IPS-15b (cell line): ENCODE data around the gene CHST11.

Experiments
- H3K27me3 ChIP-seq: one replicate; pipeline ENCODE4 v1.6.1; 2013; ENCODE audit warnings: low read length; ENCODE audit not compliant: control insufficient read depth, insufficient read depth
- H3K36me3 ChIP-seq: one replicate; pipeline ENCODE4 v1.6.1; 2013; ENCODE audit warnings: low read length; ENCODE audit not compliant: control insufficient read depth, insufficient read depth
- H3K4me1 ChIP-seq: one replicate; pipeline ENCODE4 v1.6.1; 2013; ENCODE audit warnings: mild to moderate bottlenecking, low read length; ENCODE audit not compliant: control insufficient read depth, insufficient read depth
- H3K4me3 ChIP-seq: one replicate; pipeline ENCODE4 v1.5.1; 2013; ENCODE audit warnings: low read depth, low read length
- H3K9ac ChIP-seq: one replicate; pipeline ENCODE4 v1.6.1; 2013; ENCODE audit warnings: low read depth, mild to moderate bottlenecking, low read length
- H3K9me3 ChIP-seq: one replicate; pipeline ENCODE4 v1.6.1; 2013; ENCODE audit warnings: mild to moderate bottlenecking, low read length; ENCODE audit not compliant: control insufficient read depth, insufficient read depth

The CHST11 gene

DNA sequence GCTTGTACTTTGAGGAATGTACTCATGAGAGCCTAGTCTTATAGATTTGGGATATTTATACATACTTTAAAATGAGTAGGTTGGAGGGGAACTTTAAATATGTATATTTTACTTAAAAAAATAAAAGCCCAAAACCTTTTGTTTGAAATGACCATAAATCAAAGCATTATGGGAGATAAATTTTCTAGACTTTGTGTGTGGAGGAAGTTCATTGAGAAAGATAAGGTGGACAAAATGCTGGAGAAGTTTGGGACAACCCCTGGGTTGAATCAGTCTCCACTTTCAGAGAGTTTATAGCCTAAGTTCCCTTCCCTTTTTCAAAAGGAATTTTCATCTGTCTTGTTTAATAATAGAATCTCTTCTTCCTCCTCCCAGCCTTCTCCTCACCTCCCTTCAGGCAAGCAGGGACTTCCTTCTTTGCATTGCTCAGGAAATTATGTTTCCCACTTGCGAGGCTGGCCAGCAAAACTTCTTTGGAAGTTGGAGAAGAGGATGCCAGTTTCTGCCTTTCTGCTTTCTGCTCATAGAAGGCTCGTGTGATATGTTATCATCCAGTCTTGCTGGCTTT lies 54.2 kb downstream of the CHST11 start:
- H3K36me3 ChIP-seq: no peaks in the 10 kb centered on the region
- no peak overlapping the region for H3K4me3 ChIP-seq
- peaks cover 12% of the 10 kb centered on the region for H3K4me1 ChIP-seq
- H3K9ac ChIP-seq: no peak overlapping the region
- H3K9me3 ChIP-seq: no peaks in the 10 kb centered on the region
- no peaks in the 10 kb centered on the region for H3K27me3 ChIP-seq

DNA sequence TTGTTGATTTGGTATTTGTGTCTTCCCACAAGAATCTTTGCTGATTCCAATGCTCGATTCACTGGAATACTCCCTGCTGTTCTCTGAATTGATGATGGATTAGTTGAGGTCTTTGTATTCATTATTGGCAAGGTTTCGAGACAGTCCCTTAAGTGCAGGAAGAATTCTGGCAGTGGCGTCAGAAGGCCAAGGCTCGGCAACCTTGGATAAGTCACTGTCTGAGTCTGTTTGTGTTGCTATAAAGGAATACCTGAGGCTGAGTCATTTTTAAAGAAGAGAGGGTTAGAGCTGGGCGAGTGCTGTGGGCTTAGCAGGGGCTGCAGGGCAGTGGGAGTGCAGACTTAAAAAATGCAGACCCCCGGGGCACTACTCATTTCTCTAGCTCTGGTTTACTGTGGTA lies 56.9 kb downstream of the CHST11 start:
- Histone ChIP-seq H3K9me3 (no peaks in the 10 kb centered on the region), H3K4me1 (peaks cover 2% of the 10 kb centered on the region), H3K9ac (no peak overlapping the region), H3K27me3 (no peaks in the 10 kb centered on the region), H3K36me3 (no peaks in the 10 kb centered on the region), H3K4me3 (no peak overlapping the region)

DNA sequence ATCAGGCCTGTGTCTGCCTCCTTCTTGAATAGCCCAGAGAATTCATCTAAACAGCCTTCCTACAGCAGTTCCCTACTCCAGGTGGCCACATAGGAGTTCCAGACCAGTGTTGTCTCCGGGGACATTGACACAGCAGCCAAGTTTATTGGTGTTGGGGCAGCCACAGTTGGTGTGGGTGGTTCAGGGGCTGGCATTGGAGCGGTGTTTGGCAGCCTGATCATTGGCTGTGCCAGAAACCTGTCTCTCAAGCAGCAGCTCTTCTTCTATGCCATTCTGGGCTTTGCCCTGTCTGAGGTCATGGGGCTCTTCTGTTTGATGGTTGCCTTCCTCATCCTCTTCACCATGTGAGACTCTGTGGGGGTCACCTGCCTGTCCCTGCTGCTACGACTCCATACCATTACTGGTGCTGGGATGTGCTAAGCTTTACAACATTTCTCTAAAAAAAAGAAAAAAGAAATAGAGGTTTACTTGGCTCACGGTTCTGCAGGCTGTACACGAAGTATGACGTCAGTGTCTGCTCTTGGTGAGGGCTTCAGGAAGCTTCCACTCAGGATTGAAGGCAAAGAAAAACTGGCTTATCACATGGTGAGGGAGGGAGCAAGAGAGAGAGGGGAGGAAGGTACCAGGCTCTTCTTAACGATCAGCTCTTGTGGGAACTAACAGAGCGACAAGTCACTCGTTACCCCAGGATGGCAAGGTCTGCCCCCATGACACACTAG lies 57.5 kb downstream of the CHST11 start:
- Histone ChIP-seq H3K9ac (no peak overlapping the region), H3K4me1 (peaks cover 2% of the 10 kb centered on the region), H3K4me3 (no peak overlapping the region), H3K27me3 (no peaks in the 10 kb centered on the region), H3K36me3 (no peaks in the 10 kb centered on the region), H3K9me3 (no peaks in the 10 kb centered on the region)

DNA sequence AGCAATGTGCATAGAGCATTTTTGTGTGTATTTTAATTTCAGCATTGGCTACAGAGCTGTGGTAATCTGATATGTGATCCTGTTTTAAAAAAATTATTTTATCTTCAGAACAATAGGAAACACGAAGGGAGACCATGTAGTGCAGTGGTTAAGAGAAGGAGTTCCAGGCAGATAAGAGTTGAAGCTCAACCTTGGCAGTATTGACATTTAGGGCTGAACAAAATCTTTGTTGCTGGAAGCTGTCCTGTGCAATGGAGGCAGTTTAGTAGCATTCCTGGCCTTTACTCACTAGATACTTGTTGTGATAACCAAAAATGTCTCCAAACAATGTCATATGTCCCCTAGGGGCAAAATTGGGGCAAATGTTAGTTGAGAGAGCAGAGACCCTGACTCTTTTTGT lies 59.2 kb downstream of the CHST11 start:
- H3K9ac ChIP-seq: no peak overlapping the region
- H3K4me1 ChIP-seq: peaks cover 2% of the 10 kb centered on the region
- H3K9me3 ChIP-seq: no peaks in the 10 kb centered on the region
- no peaks in the 10 kb centered on the region for H3K27me3 ChIP-seq
- no peak overlapping the region for H3K4me3 ChIP-seq
- H3K36me3 ChIP-seq: no peaks in the 10 kb centered on the region

DNA sequence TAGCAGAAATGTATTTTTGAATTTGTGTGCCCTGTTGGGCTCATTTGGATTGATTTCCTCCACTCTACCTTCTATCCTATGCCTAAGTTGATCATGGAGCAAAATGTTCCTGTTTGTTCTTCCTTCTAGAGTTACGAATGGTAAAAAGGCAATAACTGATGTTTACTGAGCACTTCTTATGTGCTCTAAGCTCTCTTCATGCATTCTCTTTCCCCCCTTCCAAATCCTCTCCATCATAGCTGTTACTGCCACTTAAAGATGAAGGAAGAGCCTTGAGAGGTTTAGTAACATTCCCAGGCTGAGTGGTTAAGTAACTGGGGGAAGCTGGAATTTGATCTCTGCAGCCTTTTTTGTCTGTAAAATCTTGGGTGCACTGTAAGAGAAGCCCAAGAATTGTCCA lies 60.1 kb downstream of the CHST11 start:
- Histone ChIP-seq H3K36me3 (no peaks in the 10 kb centered on the region), H3K4me3 (no peak overlapping the region), H3K4me1 (peaks cover 2% of the 10 kb centered on the region), H3K27me3 (no peaks in the 10 kb centered on the region), H3K9me3 (no peaks in the 10 kb centered on the region), H3K9ac (no peak overlapping the region)

DNA sequence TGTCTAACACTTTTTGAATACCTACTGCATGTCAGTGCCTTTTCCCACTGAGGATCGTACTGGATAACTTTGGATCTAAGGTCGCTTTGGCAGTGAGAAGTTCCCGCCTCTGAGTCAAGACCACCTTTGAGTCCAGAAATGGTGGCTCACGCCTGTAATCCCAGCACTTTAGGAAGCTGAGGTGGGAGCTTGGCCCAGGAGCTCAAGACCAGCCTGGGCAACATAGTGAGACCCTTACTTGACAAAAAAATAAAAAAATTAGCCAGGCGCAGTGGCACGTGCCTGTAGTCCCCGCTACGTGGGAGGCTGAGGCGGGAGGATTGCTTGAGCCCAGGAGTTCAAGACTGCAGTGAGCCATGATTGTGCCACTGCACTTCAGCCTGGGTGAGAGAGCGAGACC lies 61.1 kb downstream of the CHST11 start:
- H3K9me3 ChIP-seq: no peaks in the 10 kb centered on the region
- no peak overlapping the region for H3K9ac ChIP-seq
- no peak overlapping the region for H3K4me3 ChIP-seq
- peaks cover 2% of the 10 kb centered on the region for H3K4me1 ChIP-seq
- H3K27me3 ChIP-seq: no peaks in the 10 kb centered on the region
- H3K36me3 ChIP-seq: no peaks in the 10 kb centered on the region

DNA sequence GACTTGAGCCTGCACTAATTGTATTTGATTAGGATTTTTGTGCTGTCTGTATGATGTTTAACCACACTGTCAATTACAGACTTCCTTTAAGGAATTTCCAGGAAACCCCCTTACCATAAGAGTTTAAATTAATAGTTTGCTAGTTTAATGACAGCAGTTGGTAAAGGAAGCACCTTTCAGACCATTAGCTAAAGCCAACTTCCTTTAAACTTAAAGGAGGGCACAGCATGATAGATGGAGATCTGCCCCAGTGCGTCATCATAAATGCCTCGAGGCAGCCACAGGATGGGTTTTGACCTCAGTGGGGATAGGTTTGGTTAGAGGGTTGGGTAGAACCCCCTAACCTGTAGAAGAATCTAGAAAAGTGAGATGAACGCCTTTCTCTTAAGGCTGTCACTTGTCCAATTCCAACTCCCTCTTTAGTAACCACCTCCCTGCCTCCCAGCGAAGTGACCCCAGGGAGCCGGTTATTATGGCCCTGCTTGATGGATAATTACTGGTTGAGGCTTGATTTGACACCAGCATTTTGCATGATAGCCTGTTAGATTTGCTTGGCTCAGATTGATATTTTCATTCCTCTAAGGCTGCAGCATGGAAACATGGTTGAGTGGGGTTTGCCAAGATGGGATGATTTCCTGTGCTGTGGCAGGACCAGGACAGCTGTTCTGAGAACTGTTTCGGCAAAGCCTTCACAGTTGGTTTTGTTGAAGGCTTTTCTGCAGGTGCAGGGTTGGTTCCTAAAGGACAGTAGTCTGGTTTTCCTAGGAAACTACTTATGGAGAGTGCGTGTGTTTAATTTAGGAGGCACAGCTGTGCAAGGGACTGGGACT lies 62.7 kb downstream of the CHST11 start:
- Histone ChIP-seq H3K9me3 (no peaks in the 10 kb centered on the region), H3K27me3 (no peaks in the 10 kb centered on the region), H3K4me3 (no peak overlapping the region), H3K36me3 (no peaks in the 10 kb centered on the region), H3K9ac (no peak overlapping the region), H3K4me1 (peaks cover 5% of the 10 kb centered on the region)

DNA sequence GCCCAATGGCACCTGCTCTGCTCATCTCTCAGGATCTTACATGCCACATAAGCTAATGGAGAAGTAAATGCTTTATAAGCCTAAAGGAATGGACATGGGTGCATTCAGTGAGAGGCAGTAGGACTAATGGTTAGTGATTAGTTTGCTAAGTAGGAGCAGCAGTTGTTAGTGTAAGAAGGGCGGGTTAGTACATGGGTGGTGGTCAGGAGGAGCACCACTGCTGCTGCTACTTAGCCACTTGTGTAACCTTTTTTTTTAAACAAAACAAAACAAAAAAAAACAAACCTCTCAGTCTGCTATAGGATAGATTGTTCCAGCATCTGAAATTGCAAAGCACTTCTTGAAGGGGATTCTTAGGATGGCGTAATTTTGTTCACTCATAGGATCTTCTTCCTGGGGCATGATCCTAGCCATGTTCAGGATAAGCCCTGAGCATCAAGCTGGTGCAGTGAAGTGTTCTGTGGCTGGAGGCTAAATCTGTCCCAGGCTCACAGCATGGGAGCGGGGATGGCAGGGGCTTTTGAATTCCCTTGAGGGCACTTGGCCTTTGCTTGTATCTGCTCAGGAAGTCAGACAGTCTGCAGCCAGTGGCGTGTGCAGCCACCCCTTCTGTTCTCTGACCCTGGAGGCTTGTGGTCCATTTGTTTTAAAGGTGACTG lies 63.6 kb downstream of the CHST11 start:
- no peak overlapping the region for H3K9ac ChIP-seq
- H3K4me3 ChIP-seq: no peak overlapping the region
- H3K27me3 ChIP-seq: no peaks in the 10 kb centered on the region
- H3K36me3 ChIP-seq: no peaks in the 10 kb centered on the region
- H3K9me3 ChIP-seq: no peaks in the 10 kb centered on the region
- peaks cover 8% of the 10 kb centered on the region for H3K4me1 ChIP-seq

DNA sequence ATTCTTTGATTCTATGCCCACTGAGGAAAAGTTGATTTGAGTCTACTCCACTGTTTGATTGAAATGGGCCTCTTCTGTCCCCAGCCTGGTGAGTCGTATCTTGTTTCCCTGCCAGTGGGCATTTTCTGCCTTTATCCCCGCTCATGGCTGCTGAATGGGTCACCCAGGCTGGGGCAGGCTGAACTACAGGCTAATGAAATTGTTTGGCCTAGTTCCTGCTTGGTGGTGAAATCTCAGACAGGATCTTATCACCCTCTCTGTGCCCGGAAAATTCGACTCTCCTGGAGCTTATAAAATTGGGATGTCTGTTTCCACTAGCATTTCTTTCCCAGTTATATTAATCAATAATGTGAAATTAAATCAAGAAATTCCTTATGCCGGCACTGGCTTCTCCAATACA lies 65.0 kb downstream of the CHST11 start:
- H3K4me3 ChIP-seq: no peak overlapping the region
- H3K9me3 ChIP-seq: no peaks in the 10 kb centered on the region
- H3K27me3 ChIP-seq: no peaks in the 10 kb centered on the region
- no peaks in the 10 kb centered on the region for H3K36me3 ChIP-seq
- H3K9ac ChIP-seq: no peak overlapping the region
- peaks cover 18% of the 10 kb centered on the region for H3K4me1 ChIP-seq

DNA sequence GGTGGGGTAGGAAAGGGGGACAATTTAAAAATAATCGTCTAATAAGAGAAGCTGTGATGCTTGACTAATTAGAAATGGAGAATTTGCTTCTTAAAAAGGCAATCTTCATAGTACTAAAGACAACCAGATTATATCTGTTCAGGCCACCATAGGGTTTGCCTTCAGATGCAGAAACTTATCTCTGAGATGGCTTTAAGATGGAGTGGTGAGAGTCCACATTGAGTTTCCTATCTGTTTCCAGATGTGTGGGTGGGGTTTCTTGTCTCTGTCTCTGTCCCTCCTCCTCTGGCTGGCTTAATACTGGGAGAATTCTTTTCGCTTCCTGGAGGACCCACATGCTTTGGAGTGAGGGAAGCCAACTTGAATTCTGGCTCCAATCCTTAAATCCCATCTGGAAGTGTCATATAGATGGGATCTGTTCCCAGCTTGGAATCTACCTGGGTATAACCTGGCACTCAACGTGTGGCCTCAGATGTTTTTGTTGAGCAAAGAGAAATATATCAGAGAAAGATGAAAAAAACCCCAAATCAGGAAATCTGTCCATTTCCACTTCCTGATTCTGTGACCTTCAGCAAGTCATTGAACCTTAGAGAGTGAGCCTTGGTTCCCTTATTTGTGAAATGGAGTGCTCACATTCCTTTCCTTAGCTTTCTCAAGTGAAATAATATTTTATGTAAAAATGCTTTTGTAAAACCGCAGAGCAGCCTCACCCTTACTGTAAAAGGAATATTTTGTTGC lies 66.4 kb downstream of the CHST11 start:
- Histone ChIP-seq H3K36me3 (no peaks in the 10 kb centered on the region), H3K27me3 (no peaks in the 10 kb centered on the region), H3K9me3 (no peaks in the 10 kb centered on the region), H3K4me1 (peaks cover 22% of the 10 kb centered on the region), H3K9ac (no peak overlapping the region), H3K4me3 (no peak overlapping the region)
